ENCODE data around the gene GP1BB.

GRCh38 chr22:19753996-19754700 is 30.8 kb downstream of the GP1BB start:
- TF ChIP-seq CTCF (IDR thresholded peaks at IDR 0.05) (no peak), POLR2A (IDR thresholded peaks at IDR 0.05) (no peak)
